KOPT-K1 (cell line): ENCODE results near the gene NUB1.

ENCODE experiments used
- H3K27ac ChIP-seq: fragments of 200-600 bp; sonication (generic); 2 replicates; pipeline ENCODE4 v1.5.1; 2016; ENCODE audit warnings: antibody characterized with exemption, mild to moderate bottlenecking, low read depth, low read length; ENCODE audit not compliant: poor library complexity, severe bottlenecking
- H3K36me3 ChIP-seq: fragments of 200-600 bp; sonication (generic); 2 replicates; pipeline ENCODE4 v1.5.1; 2017; ENCODE audit warnings: antibody characterized with exemption, mild to moderate bottlenecking, low read length, moderate library complexity; ENCODE audit not compliant: insufficient read depth
- H3K9me3 ChIP-seq: fragments of 200-600 bp; sonication (generic); 2 replicates; pipeline ENCODE4 v1.5.1; 2017; ENCODE audit warnings: antibody characterized with exemption, low read length, mild to moderate bottlenecking; ENCODE audit not compliant: insufficient read depth, poor library complexity, severe bottlenecking

The NUB1 gene

DNA sequence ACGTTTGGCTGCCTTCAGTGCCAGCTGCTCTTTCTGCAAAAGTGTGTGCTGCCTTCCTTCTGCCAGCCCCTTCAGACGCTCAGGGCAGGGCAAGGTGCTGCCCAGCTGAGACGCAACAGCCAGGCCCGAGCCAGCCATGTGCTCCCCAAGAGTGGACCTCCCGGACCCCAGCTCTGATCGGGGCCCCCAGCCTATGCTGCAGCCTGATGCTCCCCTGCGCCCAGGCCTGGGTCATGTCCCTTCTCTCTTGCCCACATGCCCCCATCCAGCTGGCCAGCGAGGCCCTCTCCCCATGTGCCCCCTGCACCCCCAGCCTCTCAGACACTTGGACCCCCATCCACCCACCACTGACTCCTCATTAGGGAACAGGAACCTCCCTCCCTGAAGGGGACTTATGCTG lies 50.4 kb downstream of the NUB1 start:
- no peaks in the 10 kb centered on the region for H3K36me3 ChIP-seq
- no peak overlapping the region for H3K27ac ChIP-seq
- H3K9me3 ChIP-seq: peaks cover 2% of the 10 kb centered on the region

DNA sequence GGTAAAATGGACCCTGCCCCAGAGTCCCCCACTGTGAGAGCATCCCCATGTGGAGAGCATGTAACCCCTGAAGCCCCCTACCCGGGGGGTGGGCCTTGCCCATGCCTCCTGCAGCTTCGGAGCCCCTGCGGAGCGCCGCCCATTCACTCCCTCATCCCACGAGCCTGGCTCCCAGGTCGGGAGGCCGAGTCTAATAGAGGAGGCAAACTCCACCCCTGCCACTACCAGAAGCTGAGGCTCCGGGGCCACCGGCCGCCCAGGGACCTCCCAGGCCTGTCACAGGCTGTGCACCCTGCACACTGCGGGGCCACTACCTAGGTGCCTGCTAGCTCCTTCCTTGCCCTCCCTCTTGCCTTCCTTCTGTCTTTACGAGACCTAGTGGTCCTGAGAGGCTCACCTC lies 50.8 kb downstream of the NUB1 start:
- no peak overlapping the region for H3K27ac ChIP-seq
- peaks cover 6% of the 10 kb centered on the region for H3K9me3 ChIP-seq
- H3K36me3 ChIP-seq: no peaks in the 10 kb centered on the region

DNA sequence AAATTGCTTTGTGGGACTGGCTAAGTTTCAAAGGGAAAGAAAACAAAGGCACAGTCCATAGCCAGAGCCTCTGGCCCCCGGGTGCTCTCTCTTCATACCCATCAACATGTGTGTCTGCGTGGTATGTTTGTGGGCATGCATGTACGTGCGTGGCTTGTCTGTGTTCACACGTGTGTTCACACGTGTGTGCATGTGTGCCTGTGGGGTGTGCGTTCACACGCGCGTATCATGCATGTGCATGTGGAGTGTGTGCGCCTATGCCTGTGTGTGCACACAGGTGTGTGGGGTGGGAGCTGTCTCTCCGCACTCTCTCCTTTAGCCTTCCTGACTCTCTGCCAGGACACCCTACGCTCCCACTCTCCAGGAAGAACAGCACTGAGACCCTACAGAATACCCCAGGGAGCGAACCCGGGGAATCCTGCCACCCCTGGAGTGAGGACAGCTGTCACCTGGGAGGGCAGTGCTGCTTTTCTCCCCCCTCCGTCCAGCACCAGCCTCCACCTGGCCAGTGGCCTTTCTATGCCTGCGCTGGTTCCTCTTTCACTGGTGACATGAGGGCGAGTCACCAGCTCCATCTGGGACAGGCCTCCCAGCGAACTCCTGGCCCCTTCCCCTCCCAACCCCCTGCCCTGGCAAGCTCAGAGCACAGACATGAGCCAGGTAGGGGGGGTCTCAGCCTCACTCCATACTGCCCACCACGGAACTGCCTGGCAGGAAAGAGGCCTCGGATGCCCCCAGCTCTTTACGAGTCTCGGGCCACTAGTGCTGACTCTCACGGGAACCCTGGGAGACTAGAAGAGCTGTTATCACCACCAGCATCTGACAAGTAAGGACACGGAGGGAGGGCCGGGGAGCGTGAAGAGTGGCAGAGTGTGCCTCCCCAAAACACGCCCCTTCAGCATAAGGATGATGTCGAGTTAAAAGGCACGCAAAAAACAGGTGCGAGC lies 51.7 kb downstream of the NUB1 start:
- no peak overlapping the region for H3K27ac ChIP-seq
- H3K9me3 ChIP-seq: peaks cover 11% of the 10 kb centered on the region
- H3K36me3 ChIP-seq: no peaks in the 10 kb centered on the region

DNA sequence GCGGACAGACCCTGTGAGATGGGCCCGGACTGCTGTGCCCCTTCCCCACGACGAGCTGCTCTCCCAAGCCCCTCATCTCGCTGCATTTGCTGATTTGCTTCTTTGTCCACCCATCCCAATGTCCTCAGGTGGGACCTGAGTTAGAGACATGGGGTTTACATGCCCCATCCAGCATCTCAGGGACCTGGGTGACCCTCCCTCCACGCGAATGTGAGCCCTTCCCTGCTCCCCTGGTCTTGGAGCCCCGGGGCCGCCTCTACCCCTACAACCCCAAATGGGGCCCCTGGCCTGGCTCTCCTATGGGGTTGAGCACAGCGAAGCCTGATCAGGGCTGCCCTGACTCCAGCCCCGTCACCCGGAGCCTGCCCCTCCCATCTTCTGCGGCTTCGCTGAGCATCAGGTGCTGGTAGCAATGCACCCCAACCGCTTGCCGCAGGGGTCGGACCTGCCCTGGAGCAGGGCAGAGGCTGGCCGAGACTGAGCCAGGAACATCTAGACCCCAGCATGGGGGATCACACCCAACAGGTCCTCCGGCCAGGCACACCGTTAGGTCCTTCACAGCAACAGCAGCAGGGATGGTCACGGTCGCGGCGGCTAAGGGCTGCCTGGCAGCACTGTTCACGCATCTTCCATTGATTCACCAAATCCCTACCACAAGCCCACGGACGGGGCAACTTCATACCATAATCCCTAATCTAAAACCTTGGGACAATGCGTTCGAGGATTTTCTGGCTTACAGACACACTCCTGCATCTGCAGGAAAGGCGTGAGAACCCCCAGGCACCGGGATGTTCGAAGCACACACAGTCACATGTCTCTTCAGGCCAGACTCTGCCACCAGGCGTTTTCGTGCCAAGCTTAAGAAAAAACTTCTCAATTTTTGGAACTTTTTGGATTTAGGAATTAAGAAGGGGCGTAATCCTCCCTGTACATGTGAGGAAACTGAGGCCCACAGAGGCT lies 52.7 kb downstream of the NUB1 start:
- Histone ChIP-seq H3K9me3 (peaks cover 11% of the 10 kb centered on the region), H3K36me3 (no peaks in the 10 kb centered on the region), H3K27ac (no peak overlapping the region)

DNA sequence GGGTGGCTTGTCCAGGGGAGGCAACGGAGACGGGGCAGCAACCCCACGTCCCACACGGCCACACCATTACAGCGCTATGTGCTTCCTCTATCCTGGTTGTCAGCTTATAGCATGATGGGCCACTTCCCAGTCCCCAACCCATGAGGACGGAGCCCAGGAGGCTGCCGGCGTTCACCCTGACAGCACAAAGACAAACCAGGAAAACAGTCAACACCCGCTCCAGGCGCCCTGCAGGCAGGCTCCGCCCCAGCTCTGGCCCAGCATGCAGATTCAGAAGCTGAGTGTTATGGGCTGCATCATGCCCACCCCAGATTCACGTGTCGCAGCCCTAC lies 53.4 kb downstream of the NUB1 start:
- no peaks in the 10 kb centered on the region for H3K36me3 ChIP-seq
- peaks cover 11% of the 10 kb centered on the region for H3K9me3 ChIP-seq
- no peak overlapping the region for H3K27ac ChIP-seq

DNA sequence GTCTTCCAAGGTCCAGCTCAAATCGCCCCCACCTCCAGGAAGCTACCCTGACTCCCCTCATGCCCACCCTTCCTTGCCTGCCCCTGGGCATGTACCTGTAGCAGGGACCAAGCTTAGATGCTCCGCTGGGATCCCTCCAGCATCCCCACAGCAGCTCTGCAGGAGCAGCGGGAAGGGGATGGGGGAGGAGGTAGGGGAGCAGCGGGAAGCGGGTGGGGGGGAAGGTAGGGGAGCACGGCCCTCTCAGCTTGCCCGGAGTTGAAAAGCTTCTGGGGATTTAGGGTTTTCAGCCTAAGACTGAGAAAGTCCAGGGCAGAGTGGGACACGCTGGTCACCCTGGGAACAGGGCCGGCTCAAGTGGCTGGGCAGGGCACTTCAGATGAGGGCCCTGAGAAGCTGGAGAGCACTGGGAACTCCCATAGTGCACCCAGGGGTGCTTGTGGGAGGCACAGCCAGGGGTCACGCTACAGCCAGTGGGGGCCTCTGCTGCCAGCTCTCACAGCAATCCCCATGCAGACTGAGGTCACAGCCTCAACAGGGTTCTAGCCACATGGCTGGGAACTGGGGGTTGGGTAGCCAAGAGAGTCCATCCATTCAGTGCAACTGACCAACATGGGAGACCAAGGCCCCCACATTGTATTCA lies 54.8 kb downstream of the NUB1 start:
- Histone ChIP-seq H3K27ac (no peak overlapping the region), H3K9me3 (peaks cover 11% of the 10 kb centered on the region), H3K36me3 (no peaks in the 10 kb centered on the region)

DNA sequence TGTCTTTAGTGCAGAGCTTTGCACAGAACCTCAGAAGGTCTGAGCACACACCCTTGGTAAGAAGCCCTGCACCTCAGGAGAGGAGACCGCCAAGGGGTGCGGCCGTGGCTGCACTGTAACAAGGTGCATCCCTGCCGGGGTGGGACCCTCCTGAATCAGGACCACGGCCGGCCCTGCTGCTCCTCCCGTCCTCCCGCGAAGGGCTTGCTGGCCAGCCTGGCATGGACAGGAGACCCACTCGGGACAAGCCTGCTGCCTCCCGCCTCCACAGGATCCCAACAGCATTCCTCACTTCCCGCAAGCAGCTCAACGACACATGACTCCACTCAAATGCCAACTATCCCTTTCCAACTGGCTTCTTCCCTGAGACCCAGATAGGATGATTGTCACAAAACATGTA lies 55.4 kb downstream of the NUB1 start:
- Histone ChIP-seq H3K27ac (no peak overlapping the region), H3K9me3 (peaks cover 11% of the 10 kb centered on the region), H3K36me3 (no peaks in the 10 kb centered on the region)

DNA sequence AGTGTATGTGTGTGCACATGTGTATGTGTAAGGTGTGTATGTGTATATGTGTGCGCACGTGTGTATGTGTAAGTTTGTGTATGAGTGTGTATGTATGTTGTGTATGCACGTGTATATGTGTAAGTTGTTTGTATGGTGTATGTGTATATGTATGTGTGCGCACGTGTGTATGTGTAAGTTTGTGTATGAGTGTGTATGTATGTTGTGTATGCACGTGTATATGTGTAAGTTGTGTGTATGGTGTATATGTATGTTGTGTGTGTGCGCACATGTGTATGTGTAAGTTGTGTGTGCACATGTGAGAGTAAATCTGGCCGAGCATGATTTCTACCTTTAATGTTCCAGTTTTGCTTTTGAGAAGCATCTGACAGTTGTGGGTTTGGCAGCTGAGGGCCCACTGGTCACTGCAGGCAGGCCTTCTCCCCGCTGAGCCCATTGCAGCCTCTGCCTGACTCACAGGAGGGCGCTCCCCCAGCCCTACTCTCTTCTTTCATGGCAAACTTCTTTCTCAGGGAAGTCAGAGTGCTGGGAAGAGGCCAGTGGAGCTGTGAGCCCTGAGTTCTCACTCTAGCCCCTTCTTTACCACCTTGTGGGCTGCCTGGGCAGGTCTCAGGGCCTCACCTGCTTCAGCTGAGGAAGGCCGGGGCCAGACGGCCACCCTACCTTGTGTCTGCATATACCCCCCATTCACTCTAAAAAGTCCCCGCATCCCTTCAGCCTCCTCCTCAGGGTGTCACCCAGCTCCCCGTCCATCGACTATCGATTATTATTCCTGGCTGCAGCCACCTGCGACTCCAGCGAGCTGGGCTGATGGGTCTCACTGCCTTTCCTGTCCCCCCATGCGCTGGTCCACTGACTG lies 57.1 kb downstream of the NUB1 start:
- Histone ChIP-seq H3K27ac (no peak overlapping the region), H3K36me3 (no peaks in the 10 kb centered on the region), H3K9me3 (peaks cover 11% of the 10 kb centered on the region)

DNA sequence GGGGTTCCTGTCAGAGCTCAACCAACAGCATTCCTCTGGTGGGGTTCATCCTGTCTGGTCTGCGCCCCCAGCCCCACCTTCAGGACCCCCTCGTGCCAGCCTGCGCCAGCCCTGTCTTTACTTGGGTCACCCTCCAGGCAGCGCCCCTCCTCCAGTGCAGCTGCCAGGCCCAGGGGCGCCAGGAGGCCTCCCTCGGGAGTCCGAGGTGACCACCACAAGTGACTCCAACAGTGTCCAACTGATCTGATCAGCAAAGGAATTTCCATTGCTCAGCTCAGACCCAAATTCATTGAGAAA lies 57.6 kb downstream of the NUB1 start:
- Histone ChIP-seq H3K27ac (no peak overlapping the region), H3K9me3 (peaks cover 11% of the 10 kb centered on the region), H3K36me3 (no peaks in the 10 kb centered on the region)

DNA sequence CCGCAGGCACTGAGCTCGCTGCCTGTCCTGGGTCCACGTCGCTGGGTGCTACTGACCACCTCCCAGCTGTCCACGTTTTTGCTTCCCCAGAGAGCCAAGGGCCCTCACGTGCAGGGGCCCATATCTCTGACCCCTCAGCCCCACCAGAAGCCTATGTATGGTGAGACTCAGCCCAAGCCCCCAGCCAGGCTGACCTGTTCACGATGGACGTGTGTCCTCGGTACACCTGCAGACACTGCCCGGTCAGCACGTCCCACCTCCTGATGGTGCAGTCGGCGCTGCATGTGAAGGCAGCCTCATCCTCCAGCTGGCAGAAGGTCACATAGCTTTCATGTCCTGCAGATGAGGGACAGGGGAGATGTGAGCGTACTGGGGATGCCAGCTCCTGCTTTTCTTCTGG lies 58.3 kb downstream of the NUB1 start:
- Histone ChIP-seq H3K36me3 (no peaks in the 10 kb centered on the region), H3K27ac (no peak overlapping the region), H3K9me3 (peaks cover 11% of the 10 kb centered on the region)

DNA sequence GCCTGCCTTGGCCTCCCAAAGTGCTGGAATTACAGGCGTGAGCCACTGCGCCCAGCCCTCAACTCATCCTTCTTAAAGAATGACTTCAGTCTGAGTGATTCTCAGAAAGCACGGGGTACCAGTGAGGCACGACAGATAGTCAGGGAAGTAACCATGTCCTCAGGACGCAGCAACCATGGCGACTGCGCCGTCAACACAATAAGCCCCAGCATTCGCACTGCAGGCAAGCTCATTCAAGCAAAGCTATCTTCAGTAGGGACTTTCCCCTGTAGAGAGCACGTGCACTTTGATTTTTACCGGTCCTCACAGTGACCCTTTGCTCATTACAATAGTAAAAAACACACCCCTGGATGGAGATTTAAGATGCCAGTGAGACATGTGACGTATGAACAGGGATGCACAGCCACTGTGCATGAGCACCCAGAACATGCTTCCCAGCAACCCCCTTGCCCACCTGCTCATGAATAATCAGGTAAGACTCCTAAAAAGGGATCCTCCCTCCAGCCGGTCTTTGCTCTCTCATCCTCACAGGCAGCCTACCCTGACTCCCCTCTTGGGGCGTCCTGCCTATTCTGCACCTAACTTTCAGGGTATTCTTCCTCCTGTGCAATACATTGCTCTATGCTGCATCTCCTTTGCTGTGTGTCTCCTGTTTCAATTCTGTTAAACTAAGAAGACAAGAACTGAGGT lies 59.2 kb downstream of the NUB1 start:
- peaks cover 11% of the 10 kb centered on the region for H3K9me3 ChIP-seq
- no peak overlapping the region for H3K27ac ChIP-seq
- no peaks in the 10 kb centered on the region for H3K36me3 ChIP-seq

DNA sequence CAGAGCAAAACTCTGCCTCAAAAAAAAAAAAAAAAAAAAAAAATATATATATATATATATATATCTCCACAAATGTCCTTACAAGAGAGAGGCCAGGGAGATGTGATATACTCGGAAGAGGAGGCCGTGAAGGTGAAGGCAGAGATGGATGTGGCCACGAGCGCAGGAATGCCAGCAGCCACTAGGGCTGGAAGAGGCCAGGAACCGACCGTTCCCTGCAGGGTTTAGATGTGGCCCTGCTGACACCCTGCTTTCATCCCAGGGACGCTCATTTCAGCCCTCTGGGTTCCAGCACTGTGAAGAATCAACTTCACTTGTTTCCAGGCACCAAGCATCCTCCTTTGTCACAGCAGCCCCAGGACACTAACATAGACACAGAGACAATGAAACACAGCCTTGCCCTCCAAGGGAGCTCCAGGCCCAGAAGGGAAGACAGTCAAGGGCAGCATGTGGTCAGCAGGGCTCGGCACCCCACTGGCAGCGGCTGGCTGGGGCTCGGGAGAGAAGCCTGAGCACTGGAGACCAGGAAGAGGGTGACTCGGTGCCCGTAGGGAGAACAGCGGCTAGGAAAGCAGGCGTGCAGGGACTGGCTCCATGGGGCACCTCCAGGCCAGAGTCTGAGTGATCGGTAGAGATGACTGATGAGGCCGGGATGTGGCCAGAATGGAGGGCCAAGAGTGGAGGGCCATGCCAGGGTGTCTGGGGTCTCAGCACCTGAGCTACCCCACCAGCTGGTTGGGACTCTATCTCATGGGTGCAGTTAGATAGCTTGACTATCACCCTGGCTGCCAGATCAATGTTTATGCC lies 60.6 kb downstream of the NUB1 start:
- Histone ChIP-seq H3K36me3 (no peaks in the 10 kb centered on the region), H3K9me3 (peaks cover 6% of the 10 kb centered on the region)

DNA sequence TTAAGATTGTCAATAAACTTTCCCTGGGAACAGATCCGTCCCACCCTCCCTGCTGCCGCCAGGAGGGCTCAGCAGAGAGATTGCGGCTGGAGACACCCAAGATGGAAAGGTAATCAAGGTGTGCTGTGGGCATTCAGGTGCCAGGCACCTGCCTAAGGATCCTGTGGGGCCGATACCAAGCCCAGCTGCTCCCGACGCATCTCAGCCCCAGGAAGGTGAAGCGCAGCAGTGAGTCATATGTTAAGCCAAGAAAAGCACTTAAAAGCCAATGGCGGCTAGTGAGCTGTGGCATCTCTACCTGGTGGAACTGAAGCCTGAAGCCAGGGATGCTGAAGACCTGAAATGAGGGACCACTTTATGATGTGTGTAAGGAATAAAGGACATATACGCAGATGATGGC lies 62.2 kb downstream of the NUB1 start:
- H3K36me3 ChIP-seq: no peaks in the 10 kb centered on the region
- no peaks in the 10 kb centered on the region for H3K9me3 ChIP-seq
- peak overlapping the region; percentile 36 for H3K27ac ChIP-seq

More for the DNA sequence above, 60.6 kb downstream of the NUB1 start:
- no peak overlapping the region for H3K27ac ChIP-seq
